GM12865 (cell line): ENCODE measurements around the gene REM2.

Experiments used
- DNase-seq: peaks from one replicate; pipeline ENCODE4 v3.0.0; 2010; ENCODE audit warnings: low read depth
- H3K4me3 ChIP-seq: 2 replicates; pipeline ENCODE4 v1.5.1; 2011; ENCODE audit warnings: mild to moderate bottlenecking, low read depth, low read length, control low read depth
- TF ChIP-seq, protein P1 (sequence below): IDR thresholded peaks from 2 replicates; pipeline ENCODE4 v1.5.1; 2011; ENCODE audit warnings: low read length, control low read depth, low read depth, inconsistent platforms; ENCODE audit not compliant: insufficient read depth; ENCODE audit errors: missing control alignments

REM2 gene

DNA sequence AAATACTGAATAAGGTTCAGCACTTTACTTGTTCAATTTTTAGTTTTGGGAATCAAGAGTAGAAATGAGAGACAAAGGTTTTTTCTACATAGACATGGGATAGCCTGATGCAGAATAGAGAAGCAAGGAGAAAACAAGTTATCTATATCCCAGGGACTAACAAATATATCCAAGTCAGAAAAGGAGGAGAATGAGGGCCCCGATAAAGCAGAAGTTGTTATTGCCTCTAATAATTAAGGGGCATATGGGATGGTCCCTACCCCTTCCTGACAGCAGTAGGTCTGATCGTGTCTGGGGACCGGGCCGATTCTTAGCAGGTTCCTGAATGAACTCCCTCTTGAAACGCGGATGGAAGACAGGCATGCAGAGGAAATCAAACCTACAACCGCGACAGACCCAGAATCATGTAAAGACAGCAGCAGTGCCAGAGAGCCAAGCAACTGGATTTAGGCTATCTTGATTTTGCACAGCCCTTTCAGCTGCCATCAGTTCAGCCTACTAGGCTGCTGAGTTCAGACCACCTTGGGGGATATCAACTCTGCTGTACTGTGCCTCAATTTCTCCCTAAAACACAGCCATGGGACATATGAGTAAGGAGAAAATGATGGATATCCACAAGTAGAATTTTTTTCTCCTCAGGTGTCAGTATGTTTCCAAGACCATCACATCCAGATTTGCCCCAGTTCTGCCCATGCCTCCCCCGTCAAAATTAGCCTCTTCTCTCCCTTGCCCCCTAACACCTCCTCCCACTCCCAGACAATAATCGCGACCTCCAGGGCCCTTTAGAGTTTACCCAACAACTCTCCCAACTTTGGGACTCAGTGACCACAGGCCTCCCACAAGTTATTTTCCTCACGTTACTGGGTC lies 45.4 kb downstream of the REM2 start:
- H3K4me3 ChIP-seq, result peak overlapping the region; percentile 89
- peak; percentile 32 for DNase-seq
- TF ChIP-seq, protein P1, sequence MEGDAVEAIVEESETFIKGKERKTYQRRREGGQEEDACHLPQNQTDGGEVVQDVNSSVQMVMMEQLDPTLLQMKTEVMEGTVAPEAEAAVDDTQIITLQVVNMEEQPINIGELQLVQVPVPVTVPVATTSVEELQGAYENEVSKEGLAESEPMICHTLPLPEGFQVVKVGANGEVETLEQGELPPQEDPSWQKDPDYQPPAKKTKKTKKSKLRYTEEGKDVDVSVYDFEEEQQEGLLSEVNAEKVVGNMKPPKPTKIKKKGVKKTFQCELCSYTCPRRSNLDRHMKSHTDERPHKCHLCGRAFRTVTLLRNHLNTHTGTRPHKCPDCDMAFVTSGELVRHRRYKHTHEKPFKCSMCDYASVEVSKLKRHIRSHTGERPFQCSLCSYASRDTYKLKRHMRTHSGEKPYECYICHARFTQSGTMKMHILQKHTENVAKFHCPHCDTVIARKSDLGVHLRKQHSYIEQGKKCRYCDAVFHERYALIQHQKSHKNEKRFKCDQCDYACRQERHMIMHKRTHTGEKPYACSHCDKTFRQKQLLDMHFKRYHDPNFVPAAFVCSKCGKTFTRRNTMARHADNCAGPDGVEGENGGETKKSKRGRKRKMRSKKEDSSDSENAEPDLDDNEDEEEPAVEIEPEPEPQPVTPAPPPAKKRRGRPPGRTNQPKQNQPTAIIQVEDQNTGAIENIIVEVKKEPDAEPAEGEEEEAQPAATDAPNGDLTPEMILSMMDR, result no peak

DNA sequence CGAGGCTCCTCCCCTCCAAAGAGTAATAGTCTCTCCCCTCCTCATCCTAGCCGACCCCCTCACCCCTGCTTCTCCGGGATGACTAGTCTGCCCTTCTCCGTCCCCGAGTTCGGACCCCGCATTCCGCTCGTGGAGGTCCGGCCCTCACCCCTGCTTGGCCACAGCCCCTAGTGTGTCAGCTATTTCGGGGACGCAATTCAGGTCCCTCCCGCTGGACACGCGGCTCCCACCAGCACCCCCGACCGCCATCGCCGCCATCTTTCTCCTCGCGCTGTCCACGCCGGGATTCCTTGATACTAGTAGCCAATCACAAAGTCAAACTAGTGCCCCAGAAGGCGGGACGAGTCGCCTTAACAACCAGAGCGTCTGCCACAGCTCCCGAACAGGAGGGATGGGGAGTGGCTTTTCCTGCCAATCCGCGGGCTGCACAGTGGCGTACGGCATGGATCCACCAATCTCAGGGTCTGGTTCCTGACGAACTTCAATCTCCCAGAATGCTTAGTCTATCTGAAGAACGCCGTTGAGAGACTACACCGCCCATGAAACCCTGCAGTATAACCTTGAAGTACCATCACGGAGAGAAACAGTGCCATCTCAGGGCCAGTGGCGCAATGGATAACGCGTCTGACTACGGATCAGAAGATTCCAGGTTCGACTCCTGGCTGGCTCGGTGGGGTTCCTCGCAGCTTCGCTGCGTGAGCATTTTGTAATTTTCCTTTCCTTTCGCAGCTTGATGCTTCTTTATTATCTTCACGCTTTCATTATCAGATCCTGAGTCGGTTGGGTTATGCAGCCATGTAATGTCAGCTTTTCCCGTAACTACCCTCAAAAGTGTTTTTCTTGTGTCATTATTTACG lies 46.3 kb downstream of the REM2 start, which contains the start of gene PRMT5:
Gene PRMT5, minus strand, starts transcription at position 273 of the 857 bp plus-strand sequence. Its CDS starts 15 bp downstream, at position 258.
- H3K4me3 ChIP-seq, result peak within 1 kb of the TSS; percentile 89
- peak; percentile 100 for DNase-seq
- TF ChIP-seq, protein P1, result no peak

- TF ChIP-seq, protein P1, result no peak
- peak overlapping the region; percentile 89 for H3K4me3 ChIP-seq
- no peak for DNase-seq
These were observed 46.9 kb downstream of the REM2 start for GRCh38 chr14:22929961-22930364.

- DNase-seq, result no peak
- no peak overlapping the region for H3K4me3 ChIP-seq
- TF ChIP-seq, protein P1, result no peak
These were observed 49.1 kb downstream of the REM2 start for GRCh38 chr14:22932146-22932545.

- no peak for DNase-seq
- no peak overlapping the region for H3K4me3 ChIP-seq
- TF ChIP-seq, protein P1, result no peak
These were observed 52.1 kb downstream of the REM2 start for GRCh38 chr14:22935156-22935555.
